ENCODE measurements around the gene FARS2.

- no peak for TF ChIP-seq CTCF (IDR thresholded peaks at IDR 0.05; ENCODE audit: low read depth, low read length)
- no peak for TF ChIP-seq EZH2phosphoT487 (IDR thresholded peaks at IDR 0.05; ENCODE audit: low read depth)
These were observed 98.1 kb downstream of the FARS2 start for GRCh38 chr6:5359417-5359816.

Data from OCI-LY3 (cell line).